Measurements from ENCODE around the gene PTPN4. TPM values are rescaled to one million over a fixed set of nuclear protein-coding genes. Genes with fewer than 3 reads are reported as not detected.

PTPN4 gene
- total and polyA plus RNA-seq, 9 of the 15 experiments (the other 6 are each of a cell fraction or from before 2014, with no cell fraction given) = 5.0 to 32.8 (median 27.3) TPM

- Histone ChIP-seq H3K4me2 (ENCODE audit: insufficient read depth, low read length) (no peak overlapping the region), H3K27me3 (ENCODE audit: control insufficient read depth in 2 of 2, insufficient read depth in 2 of 2, low read length in 2 of 2) (no peaks in the 10 kb centered on the region), H3K4me3 (no peak overlapping the region), H2AFZ (ENCODE audit: low read depth, low read length) (no peak overlapping the region), H3K27ac (ENCODE audit: extremely low read depth, low read depth, low read length) (no peak overlapping the region), H3K9ac (ENCODE audit: insufficient read depth in 1 of 2, low read depth in 2 of 2, low read length in 2 of 2) (no peak overlapping the region), H3K79me2 (ENCODE audit: control insufficient read depth, insufficient read depth, low read length) (peaks cover 19% of the 10 kb centered on the region; the same call in 2 of the 3 replicates), H3K4me1 (replicated peaks in 1 of 2; ENCODE audit: control insufficient read depth in 2 of 2, insufficient read depth in 2 of 2, low read length in 2 of 2) (peaks cover 0 to 37% of the 10 kb centered on the region in 2 experiments; a peak in 4 of 5 replicates), H4K20me1 (replicated peaks; ENCODE audit: control insufficient read depth, insufficient read depth, low read length) (no peaks in the 10 kb centered on the region), H3K36me3 (ENCODE audit: control insufficient read depth, insufficient read depth, low read length) (0 out of 3 replicates have a peak, but pooled peaks cover 3% of the 10 kb centered on the region), H3K9me3 (replicated peaks; ENCODE audit: control insufficient read depth, insufficient read depth, low read depth, low read length) (no peaks in the 10 kb centered on the region), H3K9me1 (ENCODE audit: control insufficient read depth, insufficient read depth, low read length) (no peaks in the 10 kb centered on the region)
- intact Hi-C loops (cut with micrococcal nuclease) (no loop called here), in situ Hi-C loops (cut with MboI) (no loop called here)
- DNase-seq (ENCODE audit: extremely low read depth in 1 of 4, low spot score in 3 of 4) = peak in 1 of 4 experiments; percentile 7
- ChIA-PET CTCF (ENCODE audit: low intra/inter-chr PET ratio) (no interaction called here), POLR2A (no interaction called here)
- peak; percentile 45 for ATAC-seq
- 46% methylated on average over 4 of the region's 4 CpGs for WGBS (ENCODE audit: insufficient coverage, low coverage, missing lambda C conversion rate)
- peak; percentile 29 for FAIRE-seq
- no peak for TF ChIP-seq PHB (CRISPR knock-in tag; IDR thresholded peaks at IDR 0.05)
- no TSS peak for BruUV-seq (replicated peaks)
Observed at GRCh38 chr2:119859528-119859927, 99.8 kb downstream of the PTPN4 start.

DNA sequence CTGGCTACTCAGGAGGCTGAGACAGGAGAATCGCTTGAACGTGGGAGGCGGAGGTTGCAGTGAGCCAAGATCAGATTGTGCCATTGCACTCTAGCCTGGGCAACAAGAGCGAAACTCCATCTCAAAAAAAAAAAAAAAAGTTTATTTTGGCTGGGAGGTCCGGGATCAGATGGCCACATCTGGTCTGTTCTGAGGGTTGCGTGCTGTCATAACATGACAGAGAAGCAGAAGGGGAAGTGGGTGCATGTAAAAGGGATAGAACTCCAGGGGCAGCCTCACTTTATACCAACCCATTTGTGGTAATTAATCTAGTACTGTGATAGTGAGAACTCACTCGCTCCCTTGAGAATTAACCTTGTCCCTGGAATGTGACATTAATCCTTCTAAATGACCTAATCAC, 101.2 kb downstream of the PTPN4 start:
- Histone ChIP-seq H3K4me1 (replicated peaks in 1 of 2; ENCODE audit: control insufficient read depth in 2 of 2, insufficient read depth in 2 of 2, low read length in 2 of 2) (peaks cover 0 to 38% of the 10 kb centered on the region in 2 experiments; a peak in 4 of 5 replicates), H3K79me2 (ENCODE audit: control insufficient read depth, insufficient read depth, low read length) (peaks cover 19% of the 10 kb centered on the region; the same call in 2 of the 3 replicates), H3K9me1 (ENCODE audit: control insufficient read depth, insufficient read depth, low read length) (no peaks in the 10 kb centered on the region), H3K4me2 (ENCODE audit: insufficient read depth, low read length) (no peak overlapping the region), H3K4me3 (no peak overlapping the region), H2AFZ (ENCODE audit: low read depth, low read length) (no peak overlapping the region), H3K27ac (ENCODE audit: extremely low read depth, low read depth, low read length) (no peak overlapping the region), H3K9ac (ENCODE audit: insufficient read depth in 1 of 2, low read depth in 2 of 2, low read length in 2 of 2) (no peak overlapping the region), H3K27me3 (ENCODE audit: control insufficient read depth in 2 of 2, insufficient read depth in 2 of 2, low read length in 2 of 2) (no peaks in the 10 kb centered on the region), H3K9me3 (replicated peaks; ENCODE audit: control insufficient read depth, insufficient read depth, low read depth, low read length) (no peaks in the 10 kb centered on the region), H4K20me1 (replicated peaks; ENCODE audit: control insufficient read depth, insufficient read depth, low read length) (no peaks in the 10 kb centered on the region), H3K36me3 (ENCODE audit: control insufficient read depth, insufficient read depth, low read length) (0 out of 3 replicates have a peak, but pooled peaks cover 3% of the 10 kb centered on the region)
- DNase-seq (ENCODE audit: extremely low read depth in 1 of 4, low spot score in 3 of 4) = peak in 1 of 4 experiments; percentile 35
- 27% methylated on average over 6 of the region's 7 CpGs for WGBS (ENCODE audit: insufficient coverage, low coverage, missing lambda C conversion rate)
- no peak for FAIRE-seq
- ATAC-seq = peak; percentile 56
- BruUV-seq (replicated peaks) = no TSS peak
- POLR2A ChIA-PET = no interaction called here
- CTCF ChIA-PET (ENCODE audit: low intra/inter-chr PET ratio) = no interaction called here
- intact Hi-C loops (cut with micrococcal nuclease) = no loop called here
- in situ Hi-C loops (cut with MboI) = loop anchor here (10.0 kb wide), 1 partner anchor 1674 kb away; the partner anchor contains the start of gene RNU4ATAC
- no peak for TF ChIP-seq ZNF699 (CRISPR knock-in tag; IDR thresholded peaks at IDR 0.05; ENCODE audit: insufficient replicate concordance)
- TF ChIP-seq HMG20B (CRISPR knock-in tag; IDR thresholded peaks at IDR 0.05) = no peak
- TF ChIP-seq CXXC5 (CRISPR knock-in tag; IDR thresholded peaks at IDR 0.05) = peak; percentile 22; the same call in 1 of the 2 replicates
- no peak for TF ChIP-seq ZFP1 (CRISPR knock-in tag; IDR thresholded peaks at IDR 0.05)
- no peak for TF ChIP-seq LEF1 (IDR thresholded peaks at IDR 0.05)
- TF ChIP-seq DPF2 (IDR thresholded peaks at IDR 0.05) = 0 out of 2 replicates have a peak, but pooled peaks have one; percentile 30
- no peak for TF ChIP-seq MEIS2 (IDR thresholded peaks at IDR 0.05; ENCODE audit: partially characterized antibody)
- no peak for TF ChIP-seq ZNF644 (tag; IDR thresholded peaks at IDR 0.05; ENCODE audit: low read depth)
- no peak for TF ChIP-seq ZNF124 (CRISPR knock-in tag; IDR thresholded peaks at IDR 0.05)
- no peak for TF ChIP-seq KLF1 (tag; IDR thresholded peaks at IDR 0.05)
- 0 out of 2 replicates have a peak, but pooled peaks have one; percentile 29 for TF ChIP-seq ESRRA (IDR thresholded peaks at IDR 0.05; ENCODE audit: borderline replicate concordance, low read depth)
- peak; percentile 85 for TF ChIP-seq ZNF384 (IDR thresholded peaks at IDR 0.05; ENCODE audit: low read depth, low read length)
- TF ChIP-seq SMAD4 (CRISPR knock-in tag; conservative IDR thresholded peaks at IDR 0.05) = peak; percentile 65
- TF ChIP-seq, protein P1, sequence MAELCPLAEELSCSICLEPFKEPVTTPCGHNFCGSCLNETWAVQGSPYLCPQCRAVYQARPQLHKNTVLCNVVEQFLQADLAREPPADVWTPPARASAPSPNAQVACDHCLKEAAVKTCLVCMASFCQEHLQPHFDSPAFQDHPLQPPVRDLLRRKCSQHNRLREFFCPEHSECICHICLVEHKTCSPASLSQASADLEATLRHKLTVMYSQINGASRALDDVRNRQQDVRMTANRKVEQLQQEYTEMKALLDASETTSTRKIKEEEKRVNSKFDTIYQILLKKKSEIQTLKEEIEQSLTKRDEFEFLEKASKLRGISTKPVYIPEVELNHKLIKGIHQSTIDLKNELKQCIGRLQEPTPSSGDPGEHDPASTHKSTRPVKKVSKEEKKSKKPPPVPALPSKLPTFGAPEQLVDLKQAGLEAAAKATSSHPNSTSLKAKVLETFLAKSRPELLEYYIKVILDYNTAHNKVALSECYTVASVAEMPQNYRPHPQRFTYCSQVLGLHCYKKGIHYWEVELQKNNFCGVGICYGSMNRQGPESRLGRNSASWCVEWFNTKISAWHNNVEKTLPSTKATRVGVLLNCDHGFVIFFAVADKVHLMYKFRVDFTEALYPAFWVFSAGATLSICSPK (IDR thresholded peaks at IDR 0.05; ENCODE audit: borderline replicate concordance) = no peak
- TF ChIP-seq SPI1 (IDR thresholded peaks at IDR 0.05; ENCODE audit: borderline replicate concordance, low read depth, low read length) = peak; percentile 92
- TF ChIP-seq XRCC3 (IDR thresholded peaks at IDR 0.05) = no peak
- TF ChIP-seq GATA2 (CRISPR knock-in tag; IDR thresholded peaks at IDR 0.05) = no peak

Data from K562 (cell line).